ENCODE data around the gene NAA15. TPM values are rescaled to one million over a fixed set of nuclear protein-coding genes. Genes with fewer than 3 reads are reported as not detected.

NAA15 gene
- total RNA-seq, 1 experiment from 2014 or later: 55.0 TPM

DNA sequence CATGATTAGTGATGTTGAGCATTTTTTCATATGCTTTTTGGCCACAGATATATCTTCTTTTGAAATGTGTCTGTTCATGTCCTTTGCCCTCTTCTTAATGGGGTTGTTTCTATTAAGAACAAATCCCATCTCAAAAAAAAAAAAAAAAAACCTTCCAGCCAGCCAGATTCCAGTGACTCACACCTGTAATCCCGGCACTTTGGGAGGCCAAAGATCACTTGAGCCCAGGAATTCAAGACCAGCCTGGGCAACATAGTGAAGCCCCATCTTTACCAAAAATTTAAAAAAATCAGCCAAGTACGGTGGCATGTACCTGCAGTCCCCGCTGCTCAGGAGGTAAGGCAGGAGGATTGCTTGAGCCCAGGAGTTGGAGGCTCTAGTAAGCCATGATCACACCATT lies 157.7 kb downstream of the NAA15 start:
- H3K9me3 ChIP-seq (ENCODE audit: control insufficient read depth, insufficient read depth, low read depth, low read length): no peaks in the 10 kb centered on the region
- H3K36me3 ChIP-seq (ENCODE audit: control insufficient read depth, insufficient read depth, low read length): no peaks in the 10 kb centered on the region
- BruUV-seq (replicated peaks): no TSS peak
- ATAC-seq: no peak
- no peak overlapping the region for H3K4me3 ChIP-seq (ENCODE audit: low read depth in 2 of 2, low read length in 2 of 2)
- intact Hi-C loops (cut with micrococcal nuclease; ENCODE audit: unreplicated experiment): loop anchor here (10.0 kb wide), 1 partner anchor 76 kb away; no protein-coding TSS in a partner anchor
- ChIA-PET CTCF (no interaction called here), POLR2A (no interaction called here)
- in situ Hi-C loops (cut with HindIII; ENCODE audit: low pct_unique_long_range_greater_than_20kb, low sequenced_read_pairs): no loop called here
- H3K27me3 ChIP-seq (ENCODE audit: control insufficient read depth, insufficient read depth, low read length): no peaks in the 10 kb centered on the region
- TF ChIP-seq TCF7L2 (IDR thresholded peaks at IDR 0.05; ENCODE audit: low read depth, low read length): no peak
- TF ChIP-seq, protein P1, sequence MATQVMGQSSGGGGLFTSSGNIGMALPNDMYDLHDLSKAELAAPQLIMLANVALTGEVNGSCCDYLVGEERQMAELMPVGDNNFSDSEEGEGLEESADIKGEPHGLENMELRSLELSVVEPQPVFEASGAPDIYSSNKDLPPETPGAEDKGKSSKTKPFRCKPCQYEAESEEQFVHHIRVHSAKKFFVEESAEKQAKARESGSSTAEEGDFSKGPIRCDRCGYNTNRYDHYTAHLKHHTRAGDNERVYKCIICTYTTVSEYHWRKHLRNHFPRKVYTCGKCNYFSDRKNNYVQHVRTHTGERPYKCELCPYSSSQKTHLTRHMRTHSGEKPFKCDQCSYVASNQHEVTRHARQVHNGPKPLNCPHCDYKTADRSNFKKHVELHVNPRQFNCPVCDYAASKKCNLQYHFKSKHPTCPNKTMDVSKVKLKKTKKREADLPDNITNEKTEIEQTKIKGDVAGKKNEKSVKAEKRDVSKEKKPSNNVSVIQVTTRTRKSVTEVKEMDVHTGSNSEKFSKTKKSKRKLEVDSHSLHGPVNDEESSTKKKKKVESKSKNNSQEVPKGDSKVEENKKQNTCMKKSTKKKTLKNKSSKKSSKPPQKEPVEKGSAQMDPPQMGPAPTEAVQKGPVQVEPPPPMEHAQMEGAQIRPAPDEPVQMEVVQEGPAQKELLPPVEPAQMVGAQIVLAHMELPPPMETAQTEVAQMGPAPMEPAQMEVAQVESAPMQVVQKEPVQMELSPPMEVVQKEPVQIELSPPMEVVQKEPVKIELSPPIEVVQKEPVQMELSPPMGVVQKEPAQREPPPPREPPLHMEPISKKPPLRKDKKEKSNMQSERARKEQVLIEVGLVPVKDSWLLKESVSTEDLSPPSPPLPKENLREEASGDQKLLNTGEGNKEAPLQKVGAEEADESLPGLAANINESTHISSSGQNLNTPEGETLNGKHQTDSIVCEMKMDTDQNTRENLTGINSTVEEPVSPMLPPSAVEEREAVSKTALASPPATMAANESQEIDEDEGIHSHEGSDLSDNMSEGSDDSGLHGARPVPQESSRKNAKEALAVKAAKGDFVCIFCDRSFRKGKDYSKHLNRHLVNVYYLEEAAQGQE (IDR thresholded peaks at IDR 0.05; ENCODE audit: insufficient read depth in 1 of 2, low read depth in 2 of 2, low read length in 1 of 2): no peak
- TF ChIP-seq SIN3A (IDR thresholded peaks at IDR 0.05; ENCODE audit: borderline replicate concordance, insufficient read depth, low read depth, low read length): no peak
- no peak for TF ChIP-seq POLR2AphosphoS5 (IDR thresholded peaks at IDR 0.05; ENCODE audit: low read depth, low read length)
- TF ChIP-seq, protein P2, sequence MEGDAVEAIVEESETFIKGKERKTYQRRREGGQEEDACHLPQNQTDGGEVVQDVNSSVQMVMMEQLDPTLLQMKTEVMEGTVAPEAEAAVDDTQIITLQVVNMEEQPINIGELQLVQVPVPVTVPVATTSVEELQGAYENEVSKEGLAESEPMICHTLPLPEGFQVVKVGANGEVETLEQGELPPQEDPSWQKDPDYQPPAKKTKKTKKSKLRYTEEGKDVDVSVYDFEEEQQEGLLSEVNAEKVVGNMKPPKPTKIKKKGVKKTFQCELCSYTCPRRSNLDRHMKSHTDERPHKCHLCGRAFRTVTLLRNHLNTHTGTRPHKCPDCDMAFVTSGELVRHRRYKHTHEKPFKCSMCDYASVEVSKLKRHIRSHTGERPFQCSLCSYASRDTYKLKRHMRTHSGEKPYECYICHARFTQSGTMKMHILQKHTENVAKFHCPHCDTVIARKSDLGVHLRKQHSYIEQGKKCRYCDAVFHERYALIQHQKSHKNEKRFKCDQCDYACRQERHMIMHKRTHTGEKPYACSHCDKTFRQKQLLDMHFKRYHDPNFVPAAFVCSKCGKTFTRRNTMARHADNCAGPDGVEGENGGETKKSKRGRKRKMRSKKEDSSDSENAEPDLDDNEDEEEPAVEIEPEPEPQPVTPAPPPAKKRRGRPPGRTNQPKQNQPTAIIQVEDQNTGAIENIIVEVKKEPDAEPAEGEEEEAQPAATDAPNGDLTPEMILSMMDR (IDR thresholded peaks at IDR 0.05): no peak
- DNase-seq (ENCODE audit: low read depth, low spot score): no peak
- H3K4me1 ChIP-seq (ENCODE audit: control insufficient read depth, insufficient read depth, low read length): peaks cover 10% of the 10 kb centered on the region
- H3K27ac ChIP-seq (ENCODE audit: low read length): no peak overlapping the region

- CTCF ChIA-PET: no interaction called here
- no TSS peak for BruUV-seq (replicated peaks)
- ATAC-seq (no peak), DNase-seq (ENCODE audit: low read depth, low spot score) (no peak)
- Histone ChIP-seq H3K4me3 (ENCODE audit: low read depth in 2 of 2, low read length in 2 of 2) (no peak overlapping the region), H3K27ac (ENCODE audit: low read length) (no peak overlapping the region), H3K4me1 (ENCODE audit: control insufficient read depth, insufficient read depth, low read length) (peaks cover 10% of the 10 kb centered on the region), H3K36me3 (ENCODE audit: control insufficient read depth, insufficient read depth, low read length) (no peaks in the 10 kb centered on the region), H3K27me3 (ENCODE audit: control insufficient read depth, insufficient read depth, low read length) (no peaks in the 10 kb centered on the region), H3K9me3 (ENCODE audit: control insufficient read depth, insufficient read depth, low read depth, low read length) (no peaks in the 10 kb centered on the region)
- in situ Hi-C loops (cut with HindIII; ENCODE audit: low pct_unique_long_range_greater_than_20kb, low sequenced_read_pairs) (no loop called here), intact Hi-C loops (cut with micrococcal nuclease; ENCODE audit: unreplicated experiment) (no loop called here)
- TF ChIP-seq TCF7L2 (IDR thresholded peaks at IDR 0.05; ENCODE audit: low read depth, low read length): no peak
- TF ChIP-seq SIN3A (IDR thresholded peaks at IDR 0.05; ENCODE audit: borderline replicate concordance, insufficient read depth, low read depth, low read length): no peak
- TF ChIP-seq, protein P2 (IDR thresholded peaks at IDR 0.05): no peak
- TF ChIP-seq POLR2AphosphoS5 (IDR thresholded peaks at IDR 0.05; ENCODE audit: low read depth, low read length): no peak
- TF ChIP-seq, protein P1 (IDR thresholded peaks at IDR 0.05; ENCODE audit: insufficient read depth in 1 of 2, low read depth in 2 of 2, low read length in 1 of 2): no peak
- POLR2A ChIA-PET: no interaction called here
Measured at GRCh38 chr4:139460565-139460964, 159.3 kb downstream of the NAA15 start.

All from Panc1 (cell line).